Endodermal cell (in vitro differentiated cells): ENCODE measurements around the gene SLC9A1. TPM values are rescaled to one million over a fixed set of nuclear protein-coding genes. Genes with fewer than 3 reads are reported as not detected.

Experiments
- DNase-seq: peaks from one replicate; pipeline ENCODE4 v3.0.0-alpha.2; 2017
- H3K27ac ChIP-seq: 2 replicates; pipeline ENCODE4 v1.5.1; 2013; ENCODE audit warnings: mild to moderate bottlenecking, low read depth, low read length, moderate library complexity
- H3K27me3 ChIP-seq: 2 replicates; pipeline ENCODE4 v1.6.1; 2013; ENCODE audit warnings: mild to moderate bottlenecking, low read length, moderate library complexity; ENCODE audit not compliant: insufficient read depth, control insufficient read depth, poor library complexity, severe bottlenecking
- H3K36me3 ChIP-seq: 2 replicates; pipeline ENCODE4 v1.7.0; 2013; ENCODE audit warnings: mild to moderate bottlenecking, low read length, moderate library complexity; ENCODE audit not compliant: control insufficient read depth, insufficient read depth
- H3K4me1 ChIP-seq: one replicate; pipeline ENCODE4 v1.7.0; 2013; ENCODE audit warnings: low read length; ENCODE audit not compliant: control insufficient read depth, insufficient read depth
- H3K4me3 ChIP-seq: 2 replicates; pipeline ENCODE4 v1.5.1; 2013; ENCODE audit warnings: mild to moderate bottlenecking, low read length, moderate library complexity
- H3K9ac ChIP-seq: 2 replicates; pipeline ENCODE4 v1.6.1; 2013; ENCODE audit warnings: mild to moderate bottlenecking, low read length, moderate library complexity; ENCODE audit not compliant: poor library complexity, severe bottlenecking; ENCODE audit errors: extremely low read depth
- H3K9me3 ChIP-seq: 2 replicates; pipeline ENCODE4 v1.6.1; 2013; ENCODE audit warnings: mild to moderate bottlenecking, low read length, moderate library complexity; ENCODE audit not compliant: control insufficient read depth
- H3K27ac Mint-ChIP-seq: 2 replicates; pipeline ENCODE4 v1.8.0; 2020; ENCODE audit warnings: mixed read lengths
- H3K27me3 Mint-ChIP-seq: 2 replicates; pipeline ENCODE4 v1.8.0; 2021; ENCODE audit warnings: mild to moderate bottlenecking, mixed read lengths; ENCODE audit not compliant: insufficient read depth
- H3K36me3 Mint-ChIP-seq: 2 replicates; pipeline ENCODE4 v1.8.0; 2020; ENCODE audit warnings: low read depth, mixed read lengths
- H3K4me1 Mint-ChIP-seq: 2 replicates; pipeline ENCODE4 v1.8.0; 2020; ENCODE audit warnings: mixed read lengths
- H3K4me3 Mint-ChIP-seq: 2 replicates; pipeline ENCODE4 v1.8.0; 2020; ENCODE audit warnings: mild to moderate bottlenecking, moderate library complexity, mixed read lengths
- H3K9me3 Mint-ChIP-seq: 2 replicates; pipeline ENCODE4 v1.8.0; 2020; ENCODE audit warnings: mild to moderate bottlenecking, mixed read lengths
- WGBS, 2 experiments: methylation state at CpG; one replicate each; pipeline versions ENCODE4 v1.1.5 to v1.1.7; 2013; ENCODE audit warnings: missing lambda C conversion rate in 2 of 2, mixed read lengths in 1 of 2; ENCODE audit not compliant: insufficient coverage in 1 of 2, insufficient read length in 1 of 2; 5-methylcytosine and 5-hydroxymethylcytosine counted together
- total RNA-seq, 2 donors: library from RNA; stranded (reverse); fragmentation: NEBNext Ultra II Directional in 1 of 2; extraction: Animal tissue kit (Norgen Biotek cat#: 25700) in 1 of 2; gene quantifications; 2 replicates in 1 of 2; 3 replicates in 1 of 2; pipeline ENCODE4 v1.2.1, GENCODE V29; 2021
- TF ChIP-seq, protein P1 (sequence below): fragments of 200-600 bp; sonication (generic); conservative IDR thresholded peaks from 2 replicates; pipeline ENCODE4 v1.5.0; 2021; ENCODE audit warnings: antibody characterized with exemption, mild to moderate bottlenecking

The SLC9A1 gene
- total RNA-seq, 2 donors from 2014 or later = 25.9 to 34.7 TPM

DNA sequence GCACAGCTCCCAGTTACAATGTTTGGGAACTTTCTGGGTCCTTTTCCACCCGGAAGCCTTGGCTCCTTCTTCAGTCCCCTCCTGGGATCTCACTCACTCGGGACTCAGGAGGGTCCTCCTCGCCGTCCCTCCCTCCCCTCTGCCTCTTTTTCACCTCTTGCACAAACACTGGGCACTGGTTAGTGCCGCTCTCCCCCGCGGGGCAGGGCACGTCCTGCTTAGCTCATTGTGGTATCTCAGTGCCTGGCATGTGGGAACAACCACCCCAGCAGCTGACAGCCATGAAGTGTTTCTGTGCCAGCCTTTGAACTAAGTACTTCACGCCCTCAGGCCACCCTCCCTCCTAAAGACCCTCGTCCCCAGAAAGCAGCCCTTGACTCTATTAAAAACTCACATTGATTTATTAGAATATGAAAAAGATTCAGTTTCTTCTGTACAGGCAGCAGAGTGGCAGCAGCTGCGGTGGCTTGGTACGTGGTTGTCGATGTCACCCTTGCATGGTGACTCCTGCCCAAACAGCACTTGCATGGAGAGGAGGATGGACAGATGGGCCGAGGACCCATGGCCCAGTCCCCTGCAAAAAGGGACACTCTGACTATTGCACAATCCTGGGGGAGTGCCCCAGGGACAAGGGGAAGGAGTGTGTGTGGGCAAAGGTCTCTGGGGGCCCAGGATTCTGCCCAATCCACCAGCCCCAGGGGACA is 56.3 kb downstream of the SLC9A1 start:
- peaks cover 8% of the 10 kb centered on the region for H3K4me1 Mint-ChIP-seq
- Histone ChIP-seq H3K27ac (peak overlapping the region; percentile 85), H3K27me3 (no peaks in the 10 kb centered on the region), H3K36me3 (no peaks in the 10 kb centered on the region), H3K9ac (no peak overlapping the region), H3K4me3 (no peak overlapping the region), H3K9me3 (no peaks in the 10 kb centered on the region), H3K4me1 (peaks cover 6% of the 10 kb centered on the region)
- H3K27me3 Mint-ChIP-seq = no peaks in the 10 kb centered on the region
- WGBS, 2 experiments = 90 to 92% methylated on average over 11 to 14 of the region's 14 CpGs
- no peaks in the 10 kb centered on the region for H3K9me3 Mint-ChIP-seq
- TF ChIP-seq, protein P1, sequence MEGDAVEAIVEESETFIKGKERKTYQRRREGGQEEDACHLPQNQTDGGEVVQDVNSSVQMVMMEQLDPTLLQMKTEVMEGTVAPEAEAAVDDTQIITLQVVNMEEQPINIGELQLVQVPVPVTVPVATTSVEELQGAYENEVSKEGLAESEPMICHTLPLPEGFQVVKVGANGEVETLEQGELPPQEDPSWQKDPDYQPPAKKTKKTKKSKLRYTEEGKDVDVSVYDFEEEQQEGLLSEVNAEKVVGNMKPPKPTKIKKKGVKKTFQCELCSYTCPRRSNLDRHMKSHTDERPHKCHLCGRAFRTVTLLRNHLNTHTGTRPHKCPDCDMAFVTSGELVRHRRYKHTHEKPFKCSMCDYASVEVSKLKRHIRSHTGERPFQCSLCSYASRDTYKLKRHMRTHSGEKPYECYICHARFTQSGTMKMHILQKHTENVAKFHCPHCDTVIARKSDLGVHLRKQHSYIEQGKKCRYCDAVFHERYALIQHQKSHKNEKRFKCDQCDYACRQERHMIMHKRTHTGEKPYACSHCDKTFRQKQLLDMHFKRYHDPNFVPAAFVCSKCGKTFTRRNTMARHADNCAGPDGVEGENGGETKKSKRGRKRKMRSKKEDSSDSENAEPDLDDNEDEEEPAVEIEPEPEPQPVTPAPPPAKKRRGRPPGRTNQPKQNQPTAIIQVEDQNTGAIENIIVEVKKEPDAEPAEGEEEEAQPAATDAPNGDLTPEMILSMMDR = no peak
- DNase-seq = no peak
- no peaks in the 10 kb centered on the region for H3K36me3 Mint-ChIP-seq
- H3K27ac Mint-ChIP-seq = peak overlapping the region; percentile 81
- H3K4me3 Mint-ChIP-seq = no peak overlapping the region

DNA sequence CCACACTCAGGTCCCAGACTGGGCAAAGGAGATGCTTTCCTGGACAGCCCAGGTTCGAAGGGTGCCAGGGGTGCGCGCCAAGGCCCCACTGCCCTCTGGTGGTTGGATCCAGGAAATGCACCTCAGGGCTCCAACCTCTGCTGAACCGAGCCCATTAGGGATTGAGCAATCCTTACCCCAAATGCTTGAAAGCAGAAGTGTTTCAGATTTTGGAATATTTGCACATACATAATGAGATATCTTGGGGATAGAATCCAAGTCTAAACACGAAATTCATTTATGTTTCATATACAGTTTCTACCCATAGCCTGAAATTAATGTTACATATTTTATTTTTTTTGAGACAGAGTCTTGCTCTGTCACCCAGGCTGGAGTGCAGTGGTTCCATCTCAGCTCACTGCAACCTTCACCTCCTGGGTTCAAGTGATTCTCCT is 57.4 kb downstream of the SLC9A1 start:
- Histone ChIP-seq H3K4me3 (no peak overlapping the region), H3K9me3 (no peaks in the 10 kb centered on the region), H3K4me1 (peaks cover 6% of the 10 kb centered on the region), H3K36me3 (no peaks in the 10 kb centered on the region), H3K27ac (no peak overlapping the region), H3K27me3 (no peaks in the 10 kb centered on the region), H3K9ac (no peak overlapping the region)
- Mint-ChIP-seq H3K27me3 (no peaks in the 10 kb centered on the region), H3K27ac (no peak overlapping the region), H3K9me3 (no peaks in the 10 kb centered on the region), H3K4me1 (peaks cover 8% of the 10 kb centered on the region), H3K4me3 (no peak overlapping the region), H3K36me3 (no peaks in the 10 kb centered on the region)
- WGBS, 2 experiments = 3 to 9% methylated on average over 4 of the region's 5 CpGs
- TF ChIP-seq, protein P1 = peak; percentile 99
- peak; percentile 94 for DNase-seq

DNA sequence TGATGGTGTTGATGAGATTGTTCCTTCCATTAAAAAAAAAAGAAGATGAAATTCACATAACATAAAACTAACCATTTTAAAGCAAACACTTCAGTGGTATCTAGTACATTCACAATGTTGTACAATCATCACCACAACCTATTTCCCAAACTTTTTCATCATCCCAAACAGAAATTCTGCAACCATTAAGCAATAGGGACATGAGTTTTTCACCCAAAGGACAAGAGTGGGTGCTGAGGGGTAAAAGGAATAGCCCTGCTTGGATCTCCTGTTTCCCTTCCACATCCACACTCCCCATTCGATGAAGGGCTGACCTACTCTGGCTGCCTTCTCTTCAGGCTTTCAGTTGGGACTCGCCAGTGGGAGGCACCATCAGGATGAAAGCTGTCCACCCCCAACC is 59.3 kb downstream of the SLC9A1 start:
- no peaks in the 10 kb centered on the region for H3K9me3 ChIP-seq
- 89% methylated on average over 2 of the region's 2 CpGs; no CpG with 5 or more reads in 1 of the 2 experiments for WGBS, 2 experiments
- Mint-ChIP-seq H3K36me3 (no peaks in the 10 kb centered on the region), H3K9me3 (no peaks in the 10 kb centered on the region), H3K27ac (no peak overlapping the region), H3K4me3 (no peak overlapping the region), H3K4me1 (peaks cover 8% of the 10 kb centered on the region), H3K27me3 (no peaks in the 10 kb centered on the region)
- H3K4me1 ChIP-seq = peaks cover 6% of the 10 kb centered on the region
- no peak for DNase-seq
- H3K27me3 ChIP-seq = no peaks in the 10 kb centered on the region
- H3K4me3 ChIP-seq = no peak overlapping the region
- TF ChIP-seq, protein P1 = no peak
- H3K27ac ChIP-seq = no peak overlapping the region
- H3K36me3 ChIP-seq = no peaks in the 10 kb centered on the region
- H3K9ac ChIP-seq = no peak overlapping the region
